K562 (cell line): ENCODE data around the gene IP6K3. TPM values are rescaled to one million over a fixed set of nuclear protein-coding genes. Genes with fewer than 3 reads are reported as not detected.

Source experiments
- BACH1 ChIP-seq: fragments of 200-800 bp; sonication (Bioruptor generic); IDR thresholded peaks from 2 replicates; pipeline ENCODE4 v1.6.1; 2016; ENCODE audit warnings: missing genetic modification characterization, missing compliant biosample characterization
- HDAC6 ChIP-seq: IDR thresholded peaks from 2 replicates; pipeline ENCODE4 v1.6.1; 2012; ENCODE audit warnings: low read depth, mild to moderate bottlenecking, control low read depth, inconsistent platforms, low read length, moderate library complexity
- JUN ChIP-seq, 2 experiments: sonication (generic) in 1 of 2; formaldehyde crosslinking in 1 of 2; IDR thresholded peaks; 2 replicates each; pipeline versions ENCODE4 v1.6.1 to v1.8.0; 2012 to 2022; ENCODE audit warnings: borderline replicate concordance in 2 of 2, mild to moderate bottlenecking in 2 of 2, improper control_type of control experiment in 1 of 2, low read depth in 1 of 2, low read length in 1 of 2, missing genetic modification reagents in 1 of 2
- JUND ChIP-seq, 2 experiments: IDR thresholded peaks; 2 replicates in 1 of 2; 3 replicates in 1 of 2; pipeline ENCODE4 v1.6.1; 2011; ENCODE audit warnings: borderline replicate concordance in 2 of 2, low read depth in 2 of 2, low read length in 2 of 2, improper control_type of control experiment in 1 of 2, missing biosample characterization in 1 of 2, missing genetic modification characterization in 1 of 2, missing genetic modification reagents in 1 of 2
- NELFE ChIP-seq: IDR thresholded peaks from 2 replicates; pipeline ENCODE4 v1.6.1; 2011; ENCODE audit warnings: mild to moderate bottlenecking; ENCODE audit not compliant: insufficient read depth, insufficient read length
- SP2 ChIP-seq: IDR thresholded peaks from 2 replicates; pipeline ENCODE4 v1.6.1; 2011; ENCODE audit warnings: mild to moderate bottlenecking, low read depth, low read length, moderate library complexity; ENCODE audit not compliant: poor library complexity, severe bottlenecking; ENCODE audit errors: extremely low read depth
- SRSF3 ChIP-seq: fragments of 200-400 bp; formaldehyde crosslinking; IDR thresholded peaks from 2 replicates; pipeline ENCODE4 v1.6.1; 2016; ENCODE audit warnings: mild to moderate bottlenecking, low read length, moderate library complexity; ENCODE audit not compliant: insufficient read depth
- SRSF7 ChIP-seq: fragments of 200-400 bp; formaldehyde crosslinking; optimal IDR thresholded peaks from 2 replicates; pipeline ENCODE3; 2017; ENCODE audit warnings: mild to moderate bottlenecking, low read depth, low read length
- TAF1 ChIP-seq: IDR thresholded peaks from 2 replicates; pipeline ENCODE4 v1.6.1; 2011; ENCODE audit warnings: mild to moderate bottlenecking, low read length, moderate library complexity; ENCODE audit not compliant: insufficient read depth, control insufficient read depth, severe bottlenecking; ENCODE audit errors: extremely low read depth
- TEAD2 ChIP-seq: fragments of 450-650 bp; IDR thresholded peaks from 2 replicates; pipeline ENCODE4 v1.6.1; 2016; ENCODE audit warnings: missing genetic modification characterization, control low read depth, missing compliant biosample characterization
- ZNF696 ChIP-seq: fragments of 250-450 bp; sonication (Bioruptor Pico); conservative IDR thresholded peaks from 2 replicates; pipeline ENCODE4 v1.4.0; 2020; ENCODE audit warnings: mild to moderate bottlenecking, moderate library complexity
- polyA plus RNA-seq, 8 experiments: library from polyadenylated mRNA; depleted of rRNA in 4 of 8; stranded (reverse) in 5 of 8; unstranded in 3 of 8; fragments of >200 nt; fragmentation: Nextera tagmentation in 2 of 8; fragmentation: Illumina TruSeq in 1 of 8; extraction: Ambion mirVana in 2 of 8; extraction: Trizol in 1 of 8; gene quantifications; 2 replicates each; pipeline versions ENCODE4 v1.2.1 to v1.2.3, GENCODE V29; 2011 to 2014; ENCODE audit warnings: inconsistent platforms in 1 of 8, missing spikeins in 1 of 8
- total RNA-seq, 7 experiments: library from RNA; depleted of rRNA in 6 of 7; stranded (reverse); fragments of >200 nt in 6 of 7; fragmentation: Illumina TruSeq in 2 of 7; extraction: Trizol in 2 of 7; gene quantifications; 2 replicates each; pipeline versions ENCODE4 v1.2.1 to v1.2.3, GENCODE V29; 2011 to 2021; ENCODE audit warnings: low replicate concordance in 1 of 7
- TF ChIP-seq, protein P1 (sequence below): sonication (generic); formaldehyde crosslinking; IDR thresholded peaks from 2 replicates; pipeline ENCODE4 v1.8.0; 2022; ENCODE audit warnings: missing genetic modification reagents, mild to moderate bottlenecking, borderline replicate concordance
- TF ChIP-seq, protein P2 (sequence below): fragments of 450-650 bp; IDR thresholded peaks from 2 replicates; pipeline ENCODE4 v1.6.1; 2018; ENCODE audit not compliant: partially characterized antibody
- TF ChIP-seq, protein P3 (sequence below): sonication (generic); formaldehyde crosslinking; IDR thresholded peaks from 2 replicates; pipeline ENCODE4 v1.8.0; 2022; ENCODE audit warnings: mild to moderate bottlenecking, low read depth, missing genetic modification reagents
- TF ChIP-seq, protein P4 (sequence below): sonication (generic); formaldehyde crosslinking; IDR thresholded peaks from 2 replicates; pipeline ENCODE4 v1.8.0; 2023; ENCODE audit warnings: mild to moderate bottlenecking, missing genetic modification reagents

The IP6K3 gene
- total and polyA plus RNA-seq, 9 of the 15 experiments (the other 6 are each of a cell fraction or from before 2014, with no cell fraction given): not detected

DNA sequence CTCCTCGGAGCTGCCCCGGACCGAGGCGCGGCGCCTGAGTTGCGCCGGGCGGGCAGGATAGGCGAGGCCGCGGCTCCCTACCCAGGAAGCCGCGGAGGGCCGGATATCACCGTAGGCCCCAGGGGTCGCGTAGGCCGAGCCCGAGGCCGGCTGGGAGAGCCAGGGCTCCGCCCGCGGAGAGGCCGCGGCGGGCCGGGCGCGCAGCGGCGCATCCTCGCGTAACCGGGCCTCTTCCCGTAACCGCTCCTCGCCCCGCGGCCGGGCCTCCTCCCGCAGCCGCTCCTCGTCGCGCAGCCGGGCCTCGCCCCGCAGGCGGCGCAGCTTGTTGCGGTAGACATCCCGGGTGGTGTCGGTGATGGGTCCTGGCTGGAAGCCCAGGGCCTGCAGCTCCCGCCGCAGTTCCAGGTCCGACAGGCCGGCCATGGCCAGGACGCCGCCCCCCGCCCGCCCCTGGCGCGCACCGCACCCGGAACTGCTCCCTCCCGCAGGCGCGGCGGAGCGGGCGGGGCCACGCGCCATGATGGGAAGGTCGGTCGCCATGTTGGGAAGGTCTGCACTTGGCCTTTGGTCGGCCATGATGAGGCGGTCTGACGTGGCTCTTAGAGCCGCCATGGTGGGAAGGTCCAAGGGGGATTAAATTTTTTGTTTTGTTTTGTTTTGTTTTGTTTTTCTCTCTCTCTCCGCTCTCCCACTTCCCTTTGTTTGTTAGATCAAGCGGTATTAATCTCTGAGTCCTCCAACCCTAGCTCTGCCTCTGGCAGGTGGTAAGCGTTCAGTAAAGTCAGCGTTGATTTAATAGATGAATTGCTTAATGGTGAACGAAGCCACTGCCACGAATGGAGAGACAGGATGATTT is 42.2 kb upstream of the IP6K3 start, which contains the start of gene LEMD2 (continued):
- TF ChIP-seq, protein P1, sequence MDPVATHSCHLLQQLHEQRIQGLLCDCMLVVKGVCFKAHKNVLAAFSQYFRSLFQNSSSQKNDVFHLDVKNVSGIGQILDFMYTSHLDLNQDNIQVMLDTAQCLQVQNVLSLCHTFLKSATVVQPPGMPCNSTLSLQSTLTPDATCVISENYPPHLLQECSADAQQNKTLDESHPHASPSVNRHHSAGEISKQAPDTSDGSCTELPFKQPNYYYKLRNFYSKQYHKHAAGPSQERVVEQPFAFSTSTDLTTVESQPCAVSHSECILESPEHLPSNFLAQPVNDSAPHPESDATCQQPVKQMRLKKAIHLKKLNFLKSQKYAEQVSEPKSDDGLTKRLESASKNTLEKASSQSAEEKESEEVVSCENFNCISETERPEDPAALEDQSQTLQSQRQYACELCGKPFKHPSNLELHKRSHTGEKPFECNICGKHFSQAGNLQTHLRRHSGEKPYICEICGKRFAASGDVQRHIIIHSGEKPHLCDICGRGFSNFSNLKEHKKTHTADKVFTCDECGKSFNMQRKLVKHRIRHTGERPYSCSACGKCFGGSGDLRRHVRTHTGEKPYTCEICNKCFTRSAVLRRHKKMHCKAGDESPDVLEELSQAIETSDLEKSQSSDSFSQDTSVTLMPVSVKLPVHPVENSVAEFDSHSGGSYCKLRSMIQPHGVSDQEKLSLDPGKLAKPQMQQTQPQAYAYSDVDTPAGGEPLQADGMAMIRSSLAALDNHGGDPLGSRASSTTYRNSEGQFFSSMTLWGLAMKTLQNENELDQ (CRISPR knock-in tag): no peak
- peak; percentile 70 for TF ChIP-seq JUND (IDR thresholded peaks at IDR 0.05; ENCODE audit: borderline replicate concordance, low read depth, low read length)
- peak; percentile 74; the same call in 1 of the 3 replicates for TF ChIP-seq JUND (tag; IDR thresholded peaks at IDR 0.05; ENCODE audit: borderline replicate concordance, low read depth, low read length)
- TF ChIP-seq NELFE: no peak
- no peak for TF ChIP-seq HDAC6
- no peak for TF ChIP-seq TEAD2 (tag)
- TF ChIP-seq SRSF3: no peak
- TF ChIP-seq TAF1: peak; percentile 84
- TF ChIP-seq, protein P2, sequence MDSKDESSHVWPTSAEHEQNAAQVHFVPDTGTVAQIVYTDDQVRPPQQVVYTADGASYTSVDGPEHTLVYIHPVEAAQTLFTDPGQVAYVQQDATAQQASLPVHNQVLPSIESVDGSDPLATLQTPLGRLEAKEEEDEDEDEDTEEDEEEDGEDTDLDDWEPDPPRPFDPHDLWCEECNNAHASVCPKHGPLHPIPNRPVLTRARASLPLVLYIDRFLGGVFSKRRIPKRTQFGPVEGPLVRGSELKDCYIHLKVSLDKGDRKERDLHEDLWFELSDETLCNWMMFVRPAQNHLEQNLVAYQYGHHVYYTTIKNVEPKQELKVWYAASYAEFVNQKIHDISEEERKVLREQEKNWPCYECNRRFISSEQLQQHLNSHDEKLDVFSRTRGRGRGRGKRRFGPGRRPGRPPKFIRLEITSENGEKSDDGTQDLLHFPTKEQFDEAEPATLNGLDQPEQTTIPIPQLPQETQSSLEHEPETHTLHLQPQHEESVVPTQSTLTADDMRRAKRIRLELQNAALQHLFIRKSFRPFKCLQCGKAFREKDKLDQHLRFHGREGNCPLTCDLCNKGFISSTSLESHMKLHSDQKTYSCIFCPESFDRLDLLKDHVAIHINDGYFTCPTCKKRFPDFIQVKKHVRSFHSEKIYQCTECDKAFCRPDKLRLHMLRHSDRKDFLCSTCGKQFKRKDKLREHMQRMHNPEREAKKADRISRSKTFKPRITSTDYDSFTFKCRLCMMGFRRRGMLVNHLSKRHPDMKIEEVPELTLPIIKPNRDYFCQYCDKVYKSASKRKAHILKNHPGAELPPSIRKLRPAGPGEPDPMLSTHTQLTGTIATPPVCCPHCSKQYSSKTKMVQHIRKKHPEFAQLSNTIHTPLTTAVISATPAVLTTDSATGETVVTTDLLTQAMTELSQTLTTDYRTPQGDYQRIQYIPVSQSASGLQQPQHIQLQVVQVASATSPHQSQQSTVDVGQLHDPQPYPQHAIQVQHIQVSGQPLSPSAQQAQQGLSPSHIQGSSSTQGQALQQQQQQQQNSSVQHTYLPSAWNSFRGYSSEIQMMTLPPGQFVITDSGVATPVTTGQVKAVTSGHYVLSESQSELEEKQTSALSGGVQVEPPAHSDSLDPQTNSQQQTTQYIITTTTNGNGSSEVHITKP: peak; percentile 45
- peak; percentile 59; the same call in 1 of the 2 replicates for TF ChIP-seq JUN (IDR thresholded peaks at IDR 0.05; ENCODE audit: borderline replicate concordance, low read depth, low read length)
- TF ChIP-seq JUN (CRISPR knock-in tag; IDR thresholded peaks at IDR 0.05; ENCODE audit: borderline replicate concordance): no peak
- peak; percentile 94; the same call in 1 of the 2 replicates for TF ChIP-seq BACH1
- TF ChIP-seq SRSF7: no peak
- no peak for TF ChIP-seq ZNF696
- TF ChIP-seq SP2: no peak
- TF ChIP-seq, protein P3, sequence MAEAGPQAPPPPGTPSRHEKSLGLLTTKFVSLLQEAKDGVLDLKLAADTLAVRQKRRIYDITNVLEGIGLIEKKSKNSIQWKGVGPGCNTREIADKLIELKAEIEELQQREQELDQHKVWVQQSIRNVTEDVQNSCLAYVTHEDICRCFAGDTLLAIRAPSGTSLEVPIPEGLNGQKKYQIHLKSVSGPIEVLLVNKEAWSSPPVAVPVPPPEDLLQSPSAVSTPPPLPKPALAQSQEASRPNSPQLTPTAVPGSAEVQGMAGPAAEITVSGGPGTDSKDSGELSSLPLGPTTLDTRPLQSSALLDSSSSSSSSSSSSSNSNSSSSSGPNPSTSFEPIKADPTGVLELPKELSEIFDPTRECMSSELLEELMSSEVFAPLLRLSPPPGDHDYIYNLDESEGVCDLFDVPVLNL (CRISPR knock-in tag): no peak
- TF ChIP-seq, protein P4, sequence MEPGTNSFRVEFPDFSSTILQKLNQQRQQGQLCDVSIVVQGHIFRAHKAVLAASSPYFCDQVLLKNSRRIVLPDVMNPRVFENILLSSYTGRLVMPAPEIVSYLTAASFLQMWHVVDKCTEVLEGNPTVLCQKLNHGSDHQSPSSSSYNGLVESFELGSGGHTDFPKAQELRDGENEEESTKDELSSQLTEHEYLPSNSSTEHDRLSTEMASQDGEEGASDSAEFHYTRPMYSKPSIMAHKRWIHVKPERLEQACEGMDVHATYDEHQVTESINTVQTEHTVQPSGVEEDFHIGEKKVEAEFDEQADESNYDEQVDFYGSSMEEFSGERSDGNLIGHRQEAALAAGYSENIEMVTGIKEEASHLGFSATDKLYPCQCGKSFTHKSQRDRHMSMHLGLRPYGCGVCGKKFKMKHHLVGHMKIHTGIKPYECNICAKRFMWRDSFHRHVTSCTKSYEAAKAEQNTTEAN (CRISPR knock-in tag): no peak
